K562 (cell line): Measurements from ENCODE around the gene CDH19.

Source experiments
- ELF4 ChIP-seq: fragments of 450-650 bp; formaldehyde crosslinking; IDR thresholded peaks from 2 replicates; pipeline ENCODE4 v1.4.0; 2022; ENCODE audit warnings: missing genetic modification characterization
- KAT7 ChIP-seq: sonication (generic); formaldehyde crosslinking; IDR thresholded peaks from 2 replicates; pipeline ENCODE4 v1.8.0; 2022; ENCODE audit warnings: missing genetic modification reagents, mild to moderate bottlenecking, borderline replicate concordance
- NFRKB ChIP-seq: fragments of 450-650 bp; IDR thresholded peaks from 2 replicates; pipeline ENCODE4 v1.6.1; 2016; ENCODE audit warnings: low read depth
- SMARCC2 ChIP-seq: fragments of 450-650 bp; IDR thresholded peaks from 2 replicates; pipeline ENCODE4 v1.6.1; 2017; ENCODE audit warnings: antibody characterized with exemption, moderate library complexity, mild to moderate bottlenecking, low read depth
- STAT6 ChIP-seq: sonication (generic); formaldehyde crosslinking; IDR thresholded peaks from 2 replicates; pipeline ENCODE4 v1.8.1; 2023; ENCODE audit warnings: mild to moderate bottlenecking, missing genetic modification reagents
- ZNF121 ChIP-seq: sonication (generic); formaldehyde crosslinking; conservative IDR thresholded peaks from 2 replicates; pipeline ENCODE4 v1.8.0; 2022; ENCODE audit warnings: missing genetic modification reagents
- ZNF217 ChIP-seq: sonication (generic); formaldehyde crosslinking; IDR thresholded peaks from 2 replicates; pipeline ENCODE4 v1.8.0; 2022; ENCODE audit warnings: mild to moderate bottlenecking, missing genetic modification reagents

GRCh38 chr18:66495844-66496243 lies 108.0 kb downstream of the CDH19 start:
- TF ChIP-seq NFRKB (no peak), STAT6 (CRISPR knock-in tag) (no peak), KAT7 (CRISPR knock-in tag) (no peak), ZNF121 (CRISPR knock-in tag) (no peak), ZNF217 (CRISPR knock-in tag) (no peak), SMARCC2 (no peak), ELF4 (no peak)
